NB4 (cell line): ENCODE results near the gene MAP1B.
"Not testable (repeated sequence)": the region's sequence is repeated elsewhere in the genome, so short reads cannot be mapped to it uniquely, and the experiment has no call there.

Experiments used
- DNase-seq: peaks from one replicate; pipeline ENCODE4 v3.0.0; 2010; ENCODE audit warnings: low read depth
- H3K4me3 ChIP-seq: one replicate; pipeline ENCODE4 v1.5.1; 2011; ENCODE audit warnings: mild to moderate bottlenecking, low read depth, low read length, moderate library complexity
- CTCF ChIP-seq: IDR thresholded peaks from one replicate; pipeline ENCODE4 v1.5.1; 2012; ENCODE audit warnings: low read depth, low read length
- MAX ChIP-seq: IDR thresholded peaks from 2 replicates; pipeline ENCODE4 v1.6.1; 2011; ENCODE audit warnings: low read depth, low read length
- MYC ChIP-seq: IDR thresholded peaks from 2 replicates; pipeline ENCODE4 v1.6.1; 2011; ENCODE audit warnings: low read depth, low read length
- POLR2A ChIP-seq: IDR thresholded peaks from 2 replicates; pipeline ENCODE4 v1.6.1; 2011; ENCODE audit warnings: mild to moderate bottlenecking; ENCODE audit not compliant: insufficient read length; ENCODE audit errors: extremely low read depth

The MAP1B gene

GRCh38 chr5:72076621-72077300, 30.5 kb upstream of the MAP1B start:
- TF ChIP-seq MYC (no peak), MAX (no peak), CTCF (no peak), POLR2A (no peak)
- no peak overlapping the region for H3K4me3 ChIP-seq
- no peak for DNase-seq

- no peak for TF ChIP-seq MAX
- TF ChIP-seq CTCF, result no peak
- TF ChIP-seq POLR2A, result no peak
- no peak for TF ChIP-seq MYC
- no peak for DNase-seq
- H3K4me3 ChIP-seq, result no peak overlapping the region
These were observed 29.9 kb upstream of the MAP1B start for GRCh38 chr5:72077390-72077789.

GRCh38 chr5:72079288-72079687, 28.0 kb upstream of the MAP1B start:
- TF ChIP-seq CTCF (no peak), POLR2A (no peak), MYC (no peak), MAX (no peak)
- DNase-seq, result no peak
- no peak overlapping the region for H3K4me3 ChIP-seq

GRCh38 chr5:72082048-72082447, 25.2 kb upstream of the MAP1B start:
- no peak for TF ChIP-seq MYC
- TF ChIP-seq CTCF, result no peak
- no peak for TF ChIP-seq MAX
- no peak for TF ChIP-seq POLR2A
- H3K4me3 ChIP-seq, result no peak overlapping the region
- DNase-seq, result no peak

GRCh38 chr5:72084876-72085275, 22.4 kb upstream of the MAP1B start:
- no peak for DNase-seq
- no peak overlapping the region for H3K4me3 ChIP-seq
- TF ChIP-seq CTCF (no peak), MYC (no peak), MAX (no peak), POLR2A (no peak)

- no peak for DNase-seq
- no peak for TF ChIP-seq CTCF
- TF ChIP-seq POLR2A, result no peak
- no peak for TF ChIP-seq MAX
- TF ChIP-seq MYC, result no peak
- no peak overlapping the region for H3K4me3 ChIP-seq
These were observed 22.0 kb upstream of the MAP1B start for GRCh38 chr5:72085319-72085718.

- DNase-seq, H3K4me3 ChIP-seq: not testable (repeated sequence)
These were observed 17.6 kb upstream of the MAP1B start for GRCh38 chr5:72089713-72090112.
